Thyroid gland (tissue), 4 donors: ENCODE results near the gene PSMC3.

Experiments used
- POLR2A ChIP-seq, 2 donors: fragments of 450-650 bp; IDR thresholded peaks; one replicate each; pipeline ENCODE4 v1.6.1; 2017; ENCODE audit warnings: antibody characterized with exemption in 2 of 2, mild to moderate bottlenecking in 2 of 2, moderate library complexity in 1 of 2
- TF ChIP-seq, protein P1 (sequence below), 6 experiments: fragments of 200-600 bp in 3 of 6; fragments of 450-650 bp in 3 of 6; sonication (generic) in 3 of 6; IDR thresholded peaks; one replicate each; pipeline ENCODE4 v1.5.1; 2016 to 2019; ENCODE audit warnings: antibody characterized with exemption in 6 of 6, mild to moderate bottlenecking in 2 of 6, inconsistent platforms in 1 of 6, moderate library complexity in 1 of 6

DNA sequence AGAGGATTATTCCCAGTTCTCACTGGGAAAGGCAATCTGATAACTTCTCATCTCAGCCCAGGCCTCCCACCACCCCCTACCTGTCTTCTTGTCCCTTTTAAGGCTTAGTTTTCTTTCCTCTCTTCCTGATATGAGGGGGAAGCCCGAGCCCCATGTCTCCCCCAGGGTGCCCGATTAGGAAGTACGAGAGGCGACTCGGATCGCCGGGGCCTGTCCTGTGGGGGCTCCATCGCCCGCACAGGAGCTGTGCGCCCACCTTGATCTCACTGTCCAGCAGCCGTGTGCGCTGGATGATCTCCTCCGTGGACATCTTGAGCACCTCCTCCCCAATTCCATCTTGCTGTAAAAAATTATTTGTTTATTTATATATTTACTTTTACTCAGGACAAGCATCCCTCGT lies 628 bp downstream of the PSMC3 start:
- TF ChIP-seq, protein P1, sequence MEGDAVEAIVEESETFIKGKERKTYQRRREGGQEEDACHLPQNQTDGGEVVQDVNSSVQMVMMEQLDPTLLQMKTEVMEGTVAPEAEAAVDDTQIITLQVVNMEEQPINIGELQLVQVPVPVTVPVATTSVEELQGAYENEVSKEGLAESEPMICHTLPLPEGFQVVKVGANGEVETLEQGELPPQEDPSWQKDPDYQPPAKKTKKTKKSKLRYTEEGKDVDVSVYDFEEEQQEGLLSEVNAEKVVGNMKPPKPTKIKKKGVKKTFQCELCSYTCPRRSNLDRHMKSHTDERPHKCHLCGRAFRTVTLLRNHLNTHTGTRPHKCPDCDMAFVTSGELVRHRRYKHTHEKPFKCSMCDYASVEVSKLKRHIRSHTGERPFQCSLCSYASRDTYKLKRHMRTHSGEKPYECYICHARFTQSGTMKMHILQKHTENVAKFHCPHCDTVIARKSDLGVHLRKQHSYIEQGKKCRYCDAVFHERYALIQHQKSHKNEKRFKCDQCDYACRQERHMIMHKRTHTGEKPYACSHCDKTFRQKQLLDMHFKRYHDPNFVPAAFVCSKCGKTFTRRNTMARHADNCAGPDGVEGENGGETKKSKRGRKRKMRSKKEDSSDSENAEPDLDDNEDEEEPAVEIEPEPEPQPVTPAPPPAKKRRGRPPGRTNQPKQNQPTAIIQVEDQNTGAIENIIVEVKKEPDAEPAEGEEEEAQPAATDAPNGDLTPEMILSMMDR (IDR thresholded peaks at IDR 0.05) = no peak
- TF ChIP-seq POLR2A (IDR thresholded peaks at IDR 0.05) = no peak
